Measurements from ENCODE around the gene CDADC1. TPM values are rescaled to one million over a fixed set of nuclear protein-coding genes. Genes with fewer than 3 reads are reported as not detected.

The CDADC1 gene
- polyA plus RNA-seq, 3 donors = 3.5 to 6.4 (median 5.2) TPM

DNA sequence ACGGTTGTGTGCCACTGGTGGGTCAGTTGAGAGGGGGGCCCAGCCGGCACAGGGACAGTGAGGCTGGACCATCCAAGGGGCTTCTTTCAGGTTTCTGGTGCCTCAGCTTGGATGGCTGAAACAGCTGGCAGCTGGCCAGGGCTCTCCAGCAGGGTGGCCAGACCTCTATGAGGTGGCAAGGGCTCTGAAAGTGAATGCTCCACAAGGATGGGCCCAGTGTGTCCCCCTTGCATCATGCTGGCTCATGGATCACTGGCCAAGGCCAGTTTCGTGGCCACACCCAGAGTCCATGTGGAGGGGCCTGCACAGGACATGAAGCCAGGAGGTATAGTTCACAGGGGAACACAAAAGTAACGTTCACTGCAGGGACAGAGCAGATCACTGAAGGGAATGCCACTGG, 49.6 kb downstream of the CDADC1 start:
- Histone ChIP-seq H2AFZ (ENCODE audit: insufficient read depth, low read depth, low read length, poor library complexity, severe bottlenecking) (no peak overlapping the region), H3K36me3 (replicated peaks in 1 of 2; ENCODE audit: control insufficient read depth in 1 of 2, insufficient read depth in 2 of 2, low read length in 2 of 2) (peaks cover 4 to 11% of the 10 kb centered on the region in 2 donors), H3K9me3 (replicated peaks in 1 of 2; ENCODE audit: control insufficient read depth in 1 of 2, insufficient read depth in 1 of 2, low read length in 2 of 2) (no peaks in the 10 kb centered on the region), H3K79me2 (ENCODE audit: insufficient read depth, low read length) (no peaks in the 10 kb centered on the region), H3K4me3 (replicated peaks in 1 of 3; ENCODE audit: low read depth in 2 of 3, low read length in 3 of 3) (no peak overlapping the region), H3K27ac (ENCODE audit: low read depth in 1 of 2, low read length in 2 of 2) (no peak overlapping the region), H3K4me2 (replicated peaks; ENCODE audit: extremely low read depth, low read length, poor library complexity, severe bottlenecking) (no peak overlapping the region), H3K9ac (ENCODE audit: insufficient read depth, low read length, poor library complexity, severe bottlenecking) (no peak overlapping the region), H3K27me3 (ENCODE audit: control insufficient read depth in 2 of 2, insufficient read depth in 2 of 2, low read length in 2 of 2) (no peaks in the 10 kb centered on the region), H4K20me1 (ENCODE audit: insufficient read depth, low read length) (no peaks in the 10 kb centered on the region), H3K4me1 (ENCODE audit: control insufficient read depth in 1 of 2, insufficient read depth in 2 of 2, low read length in 2 of 2) (peaks cover 0 to 4% of the 10 kb centered on the region in 2 donors)
- WGBS (ENCODE audit: insufficient coverage) = 96% methylated on average over 4 of the region's 4 CpGs
- TF ChIP-seq, protein P1, sequence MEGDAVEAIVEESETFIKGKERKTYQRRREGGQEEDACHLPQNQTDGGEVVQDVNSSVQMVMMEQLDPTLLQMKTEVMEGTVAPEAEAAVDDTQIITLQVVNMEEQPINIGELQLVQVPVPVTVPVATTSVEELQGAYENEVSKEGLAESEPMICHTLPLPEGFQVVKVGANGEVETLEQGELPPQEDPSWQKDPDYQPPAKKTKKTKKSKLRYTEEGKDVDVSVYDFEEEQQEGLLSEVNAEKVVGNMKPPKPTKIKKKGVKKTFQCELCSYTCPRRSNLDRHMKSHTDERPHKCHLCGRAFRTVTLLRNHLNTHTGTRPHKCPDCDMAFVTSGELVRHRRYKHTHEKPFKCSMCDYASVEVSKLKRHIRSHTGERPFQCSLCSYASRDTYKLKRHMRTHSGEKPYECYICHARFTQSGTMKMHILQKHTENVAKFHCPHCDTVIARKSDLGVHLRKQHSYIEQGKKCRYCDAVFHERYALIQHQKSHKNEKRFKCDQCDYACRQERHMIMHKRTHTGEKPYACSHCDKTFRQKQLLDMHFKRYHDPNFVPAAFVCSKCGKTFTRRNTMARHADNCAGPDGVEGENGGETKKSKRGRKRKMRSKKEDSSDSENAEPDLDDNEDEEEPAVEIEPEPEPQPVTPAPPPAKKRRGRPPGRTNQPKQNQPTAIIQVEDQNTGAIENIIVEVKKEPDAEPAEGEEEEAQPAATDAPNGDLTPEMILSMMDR (IDR thresholded peaks at IDR 0.05) = no peak
- Mint-ChIP-seq H3K36me3 (peaks cover 23 to 35% of the 10 kb centered on the region in 2 donors), H3K4me1 (peaks cover 8% of the 10 kb centered on the region), H3K9me3 (no peaks in the 10 kb centered on the region), H3K4me3 (no peak overlapping the region), H3K27ac (no peak overlapping the region), H3K27me3 (ENCODE audit: low read depth in 3 of 3) (peaks cover 0 to 3% (median 1%) of the 10 kb centered on the region in 3 donors)
- intact Hi-C loops (cut with micrococcal nuclease) = no loop called here
- no peak for DNase-seq

DNA sequence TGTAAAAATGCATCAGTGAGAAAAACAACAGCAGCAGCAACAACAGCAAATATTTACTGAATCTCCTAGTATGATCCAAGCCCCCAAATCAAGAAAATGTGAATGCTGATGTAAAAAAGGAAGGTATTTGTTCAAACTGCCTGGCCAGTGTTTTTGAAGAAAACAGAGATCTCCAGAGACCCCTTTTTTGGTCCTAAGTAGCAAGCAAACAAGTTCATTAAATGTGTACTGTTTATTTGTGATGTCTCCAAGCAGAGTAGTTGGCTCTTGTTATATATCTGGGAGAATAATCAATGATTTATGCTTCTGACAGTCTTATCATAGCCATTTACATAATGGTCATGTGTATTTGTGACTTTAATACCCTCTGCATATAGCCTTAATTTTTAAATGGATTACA, 50.7 kb downstream of the CDADC1 start:
- H3K4me1 ChIP-seq (ENCODE audit: control insufficient read depth in 1 of 2, insufficient read depth in 2 of 2, low read length in 2 of 2) = peaks cover 0 to 4% of the 10 kb centered on the region in 2 donors
- H3K27ac ChIP-seq (ENCODE audit: low read depth in 1 of 2, low read length in 2 of 2) = no peak overlapping the region
- H3K9me3 Mint-ChIP-seq = no peaks in the 10 kb centered on the region
- no peak overlapping the region for H3K4me2 ChIP-seq (replicated peaks; ENCODE audit: extremely low read depth, low read length, poor library complexity, severe bottlenecking)
- peaks cover 0 to under 1% of the 10 kb centered on the region in 2 donors for H3K36me3 ChIP-seq (replicated peaks in 1 of 2; ENCODE audit: control insufficient read depth in 1 of 2, insufficient read depth in 2 of 2, low read length in 2 of 2)
- peaks cover 14 to 24% of the 10 kb centered on the region in 2 donors for H3K36me3 Mint-ChIP-seq
- no peak overlapping the region for H3K4me3 Mint-ChIP-seq
- H3K27me3 Mint-ChIP-seq (ENCODE audit: low read depth in 3 of 3) = peaks cover 0 to 5% (median 2%) of the 10 kb centered on the region in 3 donors
- intact Hi-C loops (cut with micrococcal nuclease) = loop anchor here in 1 of 2 donors (2.0 kb wide), 1 partner anchor 308 kb away; no protein-coding TSS in a partner anchor
- no peak overlapping the region for H2AFZ ChIP-seq (ENCODE audit: insufficient read depth, low read depth, low read length, poor library complexity, severe bottlenecking)
- no peak overlapping the region for H3K4me3 ChIP-seq (replicated peaks in 1 of 3; ENCODE audit: low read depth in 2 of 3, low read length in 3 of 3)
- no peak overlapping the region for H3K27ac Mint-ChIP-seq
- no peaks in the 10 kb centered on the region for H3K27me3 ChIP-seq (ENCODE audit: control insufficient read depth in 2 of 2, insufficient read depth in 2 of 2, low read length in 2 of 2)
- TF ChIP-seq, protein P1 (IDR thresholded peaks at IDR 0.05) = no peak
- no peaks in the 10 kb centered on the region for H4K20me1 ChIP-seq (ENCODE audit: insufficient read depth, low read length)
- no peak overlapping the region for H3K9ac ChIP-seq (ENCODE audit: insufficient read depth, low read length, poor library complexity, severe bottlenecking)
- no peaks in the 10 kb centered on the region for H3K9me3 ChIP-seq (replicated peaks in 1 of 2; ENCODE audit: control insufficient read depth in 1 of 2, insufficient read depth in 1 of 2, low read length in 2 of 2)
- DNase-seq = no peak
- H3K4me1 Mint-ChIP-seq = peaks cover 8% of the 10 kb centered on the region
- H3K79me2 ChIP-seq (ENCODE audit: insufficient read depth, low read length) = no peaks in the 10 kb centered on the region
